Stimulated activated CD4-positive, alpha-beta T cell treated with anti-CD3 and anti-CD28 coated beads, Interleukin-4, amount 100 ng/mL, for 48 hours (primary cell): Measurements from ENCODE around the gene CPZ.
"Not testable (repeated sequence)": the region's sequence is repeated elsewhere in the genome, so short reads cannot be mapped to it uniquely, and the experiment has no call there.

Experiments used
- DNase-seq, 2 donors: peaks; one replicate each; pipeline ENCODE4 v3.0.0-alpha.2; 2020; ENCODE audit warnings: low read depth in 2 of 2

CPZ gene

GRCh38 chr4:8649631-8650361 lies 57.2 kb downstream of the CPZ start:
- no peak for DNase-seq

GRCh38 chr4:8651661-8652180 lies 59.2 kb downstream of the CPZ start:
- DNase-seq, result no peak

GRCh38 chr4:8652181-8653078 lies 59.9 kb downstream of the CPZ start:
- DNase-seq, result no peak

- DNase-seq, result no peak
Measured at GRCh38 chr4:8653326-8654000, 60.9 kb downstream of the CPZ start.

GRCh38 chr4:8654139-8654538 lies 61.6 kb downstream of the CPZ start:
- not testable (repeated sequence) for DNase-seq

- no peak for DNase-seq
Measured at GRCh38 chr4:8655411-8656184, 63.0 kb downstream of the CPZ start.

- no peak for DNase-seq
Measured at GRCh38 chr4:8656185-8656517, 63.6 kb downstream of the CPZ start.

GRCh38 chr4:8656711-8657380 lies 64.3 kb downstream of the CPZ start:
- DNase-seq, result no peak

DNA sequence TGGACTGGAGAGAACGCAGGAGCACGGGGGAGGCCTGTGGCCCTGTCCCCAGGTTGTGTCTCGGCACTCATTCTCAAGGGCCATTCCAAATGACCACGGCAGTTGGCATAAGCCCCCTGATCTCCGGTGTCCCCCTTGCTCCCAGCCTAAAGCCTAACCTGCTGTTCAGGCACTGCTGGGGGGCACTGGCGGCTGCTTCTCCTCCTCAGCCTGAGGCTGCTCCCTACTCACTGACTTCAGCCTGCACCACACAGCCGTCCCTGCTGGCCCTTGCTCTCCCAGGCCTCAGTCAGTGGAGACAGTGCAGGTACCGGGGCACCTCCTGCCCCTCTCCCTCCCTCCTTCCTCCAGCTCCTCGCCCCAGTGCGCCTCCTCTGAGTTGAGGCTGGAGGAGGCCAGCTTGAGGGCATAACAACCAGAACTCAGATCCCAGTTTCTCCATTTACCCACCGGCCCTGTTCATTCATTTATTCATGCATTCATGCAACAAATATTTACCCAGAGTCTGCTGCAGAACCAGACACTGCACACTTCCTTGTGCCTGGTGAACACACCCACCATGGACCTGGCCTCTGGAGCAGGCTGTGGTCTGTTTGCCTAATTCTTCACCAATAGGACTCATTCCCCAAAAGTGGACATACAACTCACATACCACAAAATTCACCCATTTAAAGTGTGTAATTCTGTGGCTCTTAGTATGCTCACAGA lies 65.0 kb downstream of the CPZ start:
- no peak for DNase-seq

DNA sequence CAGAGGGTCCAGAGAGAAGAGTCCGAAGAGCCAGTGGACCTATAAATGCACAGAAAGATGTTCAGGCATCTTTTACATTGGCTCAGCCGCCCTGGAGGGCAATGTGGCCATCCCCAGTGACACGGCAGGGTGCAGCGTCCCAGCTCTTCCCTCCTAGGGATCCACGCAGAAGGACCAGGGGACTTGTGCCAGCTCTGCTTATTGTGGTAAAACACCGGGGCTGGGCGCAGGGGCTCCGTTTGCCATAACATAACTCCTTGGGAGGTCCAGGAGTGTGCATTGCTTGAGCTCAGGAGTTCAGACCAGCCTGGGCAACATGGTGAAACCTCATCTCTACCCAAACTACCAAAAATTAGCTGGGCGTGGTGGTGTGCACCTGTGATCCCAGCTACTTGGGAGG lies 70.2 kb downstream of the CPZ start:
- DNase-seq, result no peak

DNA sequence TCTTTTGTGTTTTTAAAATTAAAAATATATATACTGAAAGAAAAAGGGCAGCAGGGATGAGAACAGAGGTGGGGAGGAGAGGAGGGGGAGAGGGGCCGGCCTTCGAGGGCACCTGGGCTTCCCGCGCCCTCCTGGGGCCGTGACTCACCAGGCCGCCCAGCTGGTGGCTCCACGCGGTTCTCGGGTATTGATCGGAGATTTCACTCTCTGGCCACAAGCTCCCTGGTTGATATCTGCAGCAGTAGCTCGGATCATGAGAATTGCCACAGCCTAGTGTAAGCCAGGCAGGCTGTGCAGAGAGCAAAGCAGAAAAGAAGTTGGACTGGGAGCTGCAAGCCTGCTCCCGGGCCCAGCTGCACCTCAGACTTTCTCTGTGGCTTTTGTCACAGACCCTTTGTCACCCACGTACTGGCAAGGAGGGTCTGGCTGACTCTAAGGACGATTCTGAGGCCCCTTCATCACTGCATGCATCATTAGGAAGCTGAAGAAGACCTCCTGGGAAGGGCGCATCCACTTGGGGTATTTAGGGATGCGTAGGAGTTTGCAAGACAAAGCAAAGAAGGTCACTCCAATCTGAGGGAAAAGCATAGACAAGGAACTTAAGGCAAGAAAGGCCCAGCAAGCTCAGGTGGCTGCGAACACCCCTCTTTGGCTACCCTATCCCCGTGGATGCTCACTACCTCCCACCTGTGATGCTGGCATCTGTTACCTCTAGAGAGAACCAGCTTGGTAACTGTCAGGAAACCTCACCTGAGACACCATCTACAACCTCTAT lies 71.7 kb downstream of the CPZ start:
- DNase-seq, result no peak

GRCh38 chr4:8664976-8665375 lies 72.4 kb downstream of the CPZ start:
- DNase-seq, result no peak

- DNase-seq, result no peak
Measured at GRCh38 chr4:8665406-8666360, 73.1 kb downstream of the CPZ start.

- DNase-seq, result no peak
Measured at GRCh38 chr4:8666581-8666980, 74.0 kb downstream of the CPZ start.
